ENCODE results near the gene PDZD8. TPM values are rescaled to one million over a fixed set of nuclear protein-coding genes. Genes with fewer than 3 reads are reported as not detected.

PDZD8 gene
- total and polyA plus RNA-seq, 2 donors (not counting 1 experiment from before 2014, with no cell fraction given) = 15.4 to 34.6 TPM

GRCh38 chr10:117259279-117259678 is 116.0 kb downstream of the PDZD8 start:
- H3K9me3 ChIP-seq (ENCODE audit: control insufficient read depth, insufficient read depth, low read depth, low read length) = no peaks in the 10 kb centered on the region
- no peak overlapping the region for H2AFZ ChIP-seq (ENCODE audit: low read length)
- no peaks in the 10 kb centered on the region for H3K4me1 ChIP-seq (ENCODE audit: control insufficient read depth, extremely low read depth, insufficient read depth, low read length)
- H4K20me1 ChIP-seq (ENCODE audit: control insufficient read depth, extremely low read depth, insufficient read depth, low read length) = no peaks in the 10 kb centered on the region
- no peak overlapping the region for H3K4me2 ChIP-seq (ENCODE audit: extremely low read depth, insufficient read depth, low read length)
- no peak for DNase-seq (ENCODE audit: low read depth in 2 of 2)
- H3K36me3 ChIP-seq (ENCODE audit: control insufficient read depth, insufficient read depth, low read length) = no peaks in the 10 kb centered on the region
- no peak overlapping the region for H3K9ac ChIP-seq (ENCODE audit: insufficient read depth, low read length)
- TF ChIP-seq EZH2 (IDR thresholded peaks at IDR 0.05; ENCODE audit: low read length, missing control alignments) (no peak), CTCF (conservative IDR thresholded peaks at IDR 0.05 in 1 of 2, IDR thresholded peaks at IDR 0.05 in 1 of 2; ENCODE audit: low read depth in 1 of 2, low read length in 2 of 2) (no peak)
- no peak overlapping the region for H3K27ac ChIP-seq (ENCODE audit: insufficient read depth, low read length)
- H3K4me3 ChIP-seq (replicated peaks in 1 of 4; ENCODE audit: control extremely low read depth in 1 of 4, insufficient read depth in 1 of 4, low read depth in 3 of 4, low read length in 4 of 4) = no peak overlapping the region
- no peaks in the 10 kb centered on the region for H3K79me2 ChIP-seq (ENCODE audit: control insufficient read depth, insufficient read depth, low read length)
- H3K27me3 ChIP-seq (ENCODE audit: control insufficient read depth, insufficient read depth, low read length) = no peaks in the 10 kb centered on the region

DNA sequence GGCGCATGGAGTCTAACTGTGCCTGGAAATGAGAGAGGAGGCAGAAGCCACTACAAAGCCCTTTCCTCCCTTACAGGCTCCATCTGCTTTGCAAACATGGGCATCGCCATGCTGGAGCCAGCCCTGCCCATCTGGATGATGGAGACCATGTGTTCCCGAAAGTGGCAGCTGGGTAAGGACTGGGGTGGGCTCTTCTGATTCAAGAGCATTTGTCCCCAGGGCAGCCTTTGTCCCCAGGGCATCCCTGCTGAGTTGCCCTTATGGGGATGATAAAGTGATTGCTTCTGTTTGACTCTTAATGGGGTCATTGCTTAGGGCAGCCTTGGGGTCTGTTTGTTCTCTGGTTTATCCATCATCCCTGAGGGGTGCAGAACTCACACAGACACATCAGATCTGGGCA is 117.5 kb downstream of the PDZD8 start:
- Histone ChIP-seq H4K20me1 (ENCODE audit: control insufficient read depth, extremely low read depth, insufficient read depth, low read length) (no peaks in the 10 kb centered on the region), H3K4me1 (ENCODE audit: control insufficient read depth, extremely low read depth, insufficient read depth, low read length) (no peaks in the 10 kb centered on the region), H3K9me3 (ENCODE audit: control insufficient read depth, insufficient read depth, low read depth, low read length) (no peaks in the 10 kb centered on the region), H3K27ac (ENCODE audit: insufficient read depth, low read length) (no peak overlapping the region), H3K4me2 (ENCODE audit: extremely low read depth, insufficient read depth, low read length) (no peak overlapping the region), H3K36me3 (ENCODE audit: control insufficient read depth, insufficient read depth, low read length) (no peaks in the 10 kb centered on the region), H3K4me3 (replicated peaks in 1 of 4; ENCODE audit: control extremely low read depth in 1 of 4, insufficient read depth in 1 of 4, low read depth in 3 of 4, low read length in 4 of 4) (no peak overlapping the region), H3K27me3 (ENCODE audit: control insufficient read depth, insufficient read depth, low read length) (no peaks in the 10 kb centered on the region), H3K9ac (ENCODE audit: insufficient read depth, low read length) (no peak overlapping the region), H3K79me2 (ENCODE audit: control insufficient read depth, insufficient read depth, low read length) (no peaks in the 10 kb centered on the region), H2AFZ (ENCODE audit: low read length) (no peak overlapping the region)
- TF ChIP-seq CTCF (conservative IDR thresholded peaks at IDR 0.05 in 1 of 2, IDR thresholded peaks at IDR 0.05 in 1 of 2; ENCODE audit: low read depth in 1 of 2, low read length in 2 of 2) = no peak
- TF ChIP-seq EZH2 (IDR thresholded peaks at IDR 0.05; ENCODE audit: low read length, missing control alignments) = no peak
- DNase-seq (ENCODE audit: low read depth in 2 of 2) = no peak

- Histone ChIP-seq H3K36me3 (ENCODE audit: control insufficient read depth, insufficient read depth, low read length) (no peaks in the 10 kb centered on the region), H3K79me2 (ENCODE audit: control insufficient read depth, insufficient read depth, low read length) (no peaks in the 10 kb centered on the region), H3K4me1 (ENCODE audit: control insufficient read depth, extremely low read depth, insufficient read depth, low read length) (no peaks in the 10 kb centered on the region), H3K9ac (ENCODE audit: insufficient read depth, low read length) (no peak overlapping the region), H3K4me2 (ENCODE audit: extremely low read depth, insufficient read depth, low read length) (no peak overlapping the region), H3K4me3 (replicated peaks in 1 of 4; ENCODE audit: control extremely low read depth in 1 of 4, insufficient read depth in 1 of 4, low read depth in 3 of 4, low read length in 4 of 4) (no peak overlapping the region), H2AFZ (ENCODE audit: low read length) (no peak overlapping the region), H3K27ac (ENCODE audit: insufficient read depth, low read length) (no peak overlapping the region), H3K27me3 (ENCODE audit: control insufficient read depth, insufficient read depth, low read length) (no peaks in the 10 kb centered on the region), H4K20me1 (ENCODE audit: control insufficient read depth, extremely low read depth, insufficient read depth, low read length) (no peaks in the 10 kb centered on the region), H3K9me3 (ENCODE audit: control insufficient read depth, insufficient read depth, low read depth, low read length) (no peaks in the 10 kb centered on the region)
- no peak for TF ChIP-seq EZH2 (IDR thresholded peaks at IDR 0.05; ENCODE audit: low read length, missing control alignments)
- TF ChIP-seq CTCF (conservative IDR thresholded peaks at IDR 0.05 in 1 of 2, IDR thresholded peaks at IDR 0.05 in 1 of 2; ENCODE audit: low read depth in 1 of 2, low read length in 2 of 2) = no peak
- DNase-seq (ENCODE audit: low read depth in 2 of 2) = no peak
Observed at GRCh38 chr10:117256910-117257309, 118.3 kb downstream of the PDZD8 start.

Data from fibroblast of lung (primary cell).